Measurements from ENCODE around the gene PODXL.

DNA sequence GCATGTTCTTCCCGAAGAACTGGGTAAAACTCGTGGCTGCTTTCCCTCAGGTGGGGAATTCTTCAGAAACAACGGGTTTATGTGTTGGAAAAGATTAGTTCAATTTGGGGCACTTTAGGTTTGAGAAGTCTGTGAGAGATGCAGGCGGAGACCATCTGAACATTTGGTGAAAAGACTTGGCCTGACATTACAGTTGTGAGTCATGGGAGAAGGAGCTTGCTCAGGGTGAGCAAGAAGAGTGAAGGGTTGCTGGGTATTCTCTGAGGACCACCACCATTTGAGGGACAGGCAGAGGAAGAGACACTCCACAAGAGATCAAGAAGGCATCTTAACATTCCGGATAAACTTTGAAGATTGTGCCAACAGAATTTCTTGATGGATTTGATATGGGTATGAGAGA lies 88.6 kb downstream of the PODXL start:
- TF ChIP-seq EP300 (conservative IDR thresholded peaks at IDR 0.05; ENCODE audit: poor library complexity, severe bottlenecking) = no peak
- TF ChIP-seq, protein P1, sequence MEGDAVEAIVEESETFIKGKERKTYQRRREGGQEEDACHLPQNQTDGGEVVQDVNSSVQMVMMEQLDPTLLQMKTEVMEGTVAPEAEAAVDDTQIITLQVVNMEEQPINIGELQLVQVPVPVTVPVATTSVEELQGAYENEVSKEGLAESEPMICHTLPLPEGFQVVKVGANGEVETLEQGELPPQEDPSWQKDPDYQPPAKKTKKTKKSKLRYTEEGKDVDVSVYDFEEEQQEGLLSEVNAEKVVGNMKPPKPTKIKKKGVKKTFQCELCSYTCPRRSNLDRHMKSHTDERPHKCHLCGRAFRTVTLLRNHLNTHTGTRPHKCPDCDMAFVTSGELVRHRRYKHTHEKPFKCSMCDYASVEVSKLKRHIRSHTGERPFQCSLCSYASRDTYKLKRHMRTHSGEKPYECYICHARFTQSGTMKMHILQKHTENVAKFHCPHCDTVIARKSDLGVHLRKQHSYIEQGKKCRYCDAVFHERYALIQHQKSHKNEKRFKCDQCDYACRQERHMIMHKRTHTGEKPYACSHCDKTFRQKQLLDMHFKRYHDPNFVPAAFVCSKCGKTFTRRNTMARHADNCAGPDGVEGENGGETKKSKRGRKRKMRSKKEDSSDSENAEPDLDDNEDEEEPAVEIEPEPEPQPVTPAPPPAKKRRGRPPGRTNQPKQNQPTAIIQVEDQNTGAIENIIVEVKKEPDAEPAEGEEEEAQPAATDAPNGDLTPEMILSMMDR (IDR thresholded peaks at IDR 0.05; ENCODE audit: poor library complexity, severe bottlenecking) = no peak

Measured in neural cell (in vitro differentiated cells).